ENCODE data around the gene TMEM53. TPM values are rescaled to one million over a fixed set of nuclear protein-coding genes. Genes with fewer than 3 reads are reported as not detected.

The TMEM53 gene
- total RNA-seq, 5 donors from 2014 or later (not counting 1 experiment from before 2014, with no cell fraction given): 1.1 to 2.8 (median 2.2) TPM

GRCh38 chr1:44646261-44647110 is 27.8 kb downstream of the TMEM53 start:
- no peaks in the 10 kb centered on the region for H3K9me3 Mint-ChIP-seq
- H3K4me1 ChIP-seq (ENCODE audit: control insufficient read depth in 1 of 2, extremely low read depth in 1 of 2, insufficient read depth in 2 of 2, low read length in 2 of 2): no peaks in the 10 kb centered on the region
- peaks cover 34 to 93% of the 10 kb centered on the region in 2 donors for H3K36me3 ChIP-seq (ENCODE audit: control insufficient read depth in 2 of 2, extremely low read depth in 1 of 2, insufficient read depth in 1 of 2, low read length in 1 of 2)
- WGBS (ENCODE audit: insufficient coverage): 92% methylated on average over 8 of the region's 28 CpGs
- DNase-seq: no peak
- H3K27ac Mint-ChIP-seq: no peak overlapping the region
- H3K27ac ChIP-seq (ENCODE audit: low read length): no peak overlapping the region
- no peak for ATAC-seq (replicated peaks in 1 of 4)
- POLR2A ChIA-PET: no interaction called here
- no peak overlapping the region for H3K4me3 Mint-ChIP-seq
- CTCF ChIA-PET: interaction anchor here in 1 of 2 donors (0.6 kb wide), 1 partner anchor 1269 kb away, joined by 3 read pairs; no protein-coding TSS in a partner anchor
- H3K27me3 Mint-ChIP-seq: no peaks in the 10 kb centered on the region
- H3K4me3 ChIP-seq (ENCODE audit: control insufficient read depth in 1 of 2, extremely low read depth in 1 of 2, low read length in 1 of 2): no peak overlapping the region
- peaks cover 0 to 21% (median 4%) of the 10 kb centered on the region in 3 donors for H3K4me1 Mint-ChIP-seq
- no peaks in the 10 kb centered on the region for H3K27me3 ChIP-seq (replicated peaks in 1 of 2; ENCODE audit: control insufficient read depth in 2 of 2, extremely low read depth in 1 of 2, insufficient read depth in 2 of 2, low read length in 1 of 2)
- peaks cover 48% of the 10 kb centered on the region for H3K36me3 Mint-ChIP-seq
- no peaks in the 10 kb centered on the region for H3K9me3 ChIP-seq

- POLR2A ChIA-PET: no interaction called here
These were observed 28.6 kb downstream of the TMEM53 start for GRCh38 chr1:44645476-44646244.

GRCh38 chr1:44644806-44645205 is 29.5 kb downstream of the TMEM53 start:
- H3K4me1 Mint-ChIP-seq: peaks cover 0 to 21% (median 4%) of the 10 kb centered on the region in 3 donors
- H3K4me3 ChIP-seq (ENCODE audit: control insufficient read depth in 1 of 2, extremely low read depth in 1 of 2, low read length in 1 of 2): no peak overlapping the region
- peaks cover 42% of the 10 kb centered on the region for H3K36me3 Mint-ChIP-seq
- H3K9me3 ChIP-seq: no peaks in the 10 kb centered on the region
- 95% methylated on average over 3 of the region's 7 CpGs for WGBS (ENCODE audit: insufficient coverage)
- POLR2A ChIA-PET: interaction anchor here in 1 of 2 donors (0.6 kb wide), 1 partner anchor 366 kb away, joined by 3 read pairs; no protein-coding TSS in a partner anchor
- H3K27ac Mint-ChIP-seq: peak overlapping the region in 1 of 2 donors; percentile 11
- H3K27me3 ChIP-seq (replicated peaks in 1 of 2; ENCODE audit: control insufficient read depth in 2 of 2, extremely low read depth in 1 of 2, insufficient read depth in 2 of 2, low read length in 1 of 2): no peaks in the 10 kb centered on the region
- no peak for DNase-seq
- H3K4me3 Mint-ChIP-seq: no peak overlapping the region
- H3K9me3 Mint-ChIP-seq: no peaks in the 10 kb centered on the region
- CTCF ChIA-PET: no interaction called here
- H3K27me3 Mint-ChIP-seq: no peaks in the 10 kb centered on the region
- peaks cover 30 to 99% of the 10 kb centered on the region in 2 donors for H3K36me3 ChIP-seq (ENCODE audit: control insufficient read depth in 2 of 2, extremely low read depth in 1 of 2, insufficient read depth in 1 of 2, low read length in 1 of 2)
- ATAC-seq (replicated peaks in 1 of 4): no peak
- H3K27ac ChIP-seq (ENCODE audit: low read length): no peak overlapping the region
- H3K4me1 ChIP-seq (ENCODE audit: control insufficient read depth in 1 of 2, extremely low read depth in 1 of 2, insufficient read depth in 2 of 2, low read length in 2 of 2): no peaks in the 10 kb centered on the region

More at GRCh38 chr1:44645476-44646244, 28.6 kb downstream of the TMEM53 start:
- Histone ChIP-seq H3K4me3 (ENCODE audit: control insufficient read depth in 1 of 2, extremely low read depth in 1 of 2, low read length in 1 of 2) (no peak overlapping the region), H3K4me1 (ENCODE audit: control insufficient read depth in 1 of 2, extremely low read depth in 1 of 2, insufficient read depth in 2 of 2, low read length in 2 of 2) (no peaks in the 10 kb centered on the region), H3K27ac (ENCODE audit: low read length) (no peak overlapping the region), H3K36me3 (ENCODE audit: control insufficient read depth in 2 of 2, extremely low read depth in 1 of 2, insufficient read depth in 1 of 2, low read length in 1 of 2) (peaks cover 36 to 100% of the 10 kb centered on the region in 2 donors), H3K9me3 (no peaks in the 10 kb centered on the region), H3K27me3 (replicated peaks in 1 of 2; ENCODE audit: control insufficient read depth in 2 of 2, extremely low read depth in 1 of 2, insufficient read depth in 2 of 2, low read length in 1 of 2) (no peaks in the 10 kb centered on the region)
- Mint-ChIP-seq H3K27me3 (no peaks in the 10 kb centered on the region), H3K4me3 (no peak overlapping the region), H3K27ac (no peak overlapping the region), H3K36me3 (peaks cover 44% of the 10 kb centered on the region), H3K4me1 (peaks cover 0 to 21% (median 4%) of the 10 kb centered on the region in 3 donors), H3K9me3 (no peaks in the 10 kb centered on the region)
- CTCF ChIA-PET: no interaction called here
- ATAC-seq (replicated peaks in 1 of 4) (no peak), DNase-seq (no peak)
- WGBS (ENCODE audit: insufficient coverage): 94% methylated on average over 16 of the region's 18 CpGs

GRCh38 chr1:44643721-44644334 is 30.5 kb downstream of the TMEM53 start:
- DNase-seq (no peak), ATAC-seq (replicated peaks in 1 of 4) (no peak)
- Mint-ChIP-seq H3K4me3 (no peak overlapping the region), H3K27ac (no peak overlapping the region), H3K9me3 (no peaks in the 10 kb centered on the region), H3K4me1 (peaks cover 0 to 19% (median 6%) of the 10 kb centered on the region in 3 donors), H3K27me3 (no peaks in the 10 kb centered on the region), H3K36me3 (peaks cover 41% of the 10 kb centered on the region)
- WGBS (ENCODE audit: insufficient coverage): 97% methylated on average over 3 of the region's 9 CpGs
- Histone ChIP-seq H3K36me3 (ENCODE audit: control insufficient read depth in 2 of 2, extremely low read depth in 1 of 2, insufficient read depth in 1 of 2, low read length in 1 of 2) (peaks cover 32 to 98% of the 10 kb centered on the region in 2 donors), H3K4me1 (ENCODE audit: control insufficient read depth in 1 of 2, extremely low read depth in 1 of 2, insufficient read depth in 2 of 2, low read length in 2 of 2) (no peaks in the 10 kb centered on the region), H3K27me3 (replicated peaks in 1 of 2; ENCODE audit: control insufficient read depth in 2 of 2, extremely low read depth in 1 of 2, insufficient read depth in 2 of 2, low read length in 1 of 2) (no peaks in the 10 kb centered on the region), H3K9me3 (no peaks in the 10 kb centered on the region), H3K27ac (ENCODE audit: low read length) (no peak overlapping the region), H3K4me3 (ENCODE audit: control insufficient read depth in 1 of 2, extremely low read depth in 1 of 2, low read length in 1 of 2) (no peak overlapping the region)
- ChIA-PET POLR2A (no interaction called here), CTCF (no interaction called here)

GRCh38 chr1:44642925-44643324 is 31.4 kb downstream of the TMEM53 start:
- H3K4me1 Mint-ChIP-seq: peaks cover 0 to 14% (median 6%) of the 10 kb centered on the region in 3 donors
- H3K36me3 Mint-ChIP-seq: peaks cover 38% of the 10 kb centered on the region
- WGBS (ENCODE audit: insufficient coverage): 96% methylated on average over 3 of the region's 3 CpGs
- H3K27me3 Mint-ChIP-seq: no peaks in the 10 kb centered on the region
- ChIA-PET CTCF (interaction anchor here in 1 of 2 donors (0.6 kb wide), 1 partner anchor 73 kb away, joined by 4 read pairs; no protein-coding TSS in a partner anchor), POLR2A (no interaction called here)
- Histone ChIP-seq H3K4me3 (ENCODE audit: control insufficient read depth in 1 of 2, extremely low read depth in 1 of 2, low read length in 1 of 2) (no peak overlapping the region), H3K36me3 (ENCODE audit: control insufficient read depth in 2 of 2, extremely low read depth in 1 of 2, insufficient read depth in 1 of 2, low read length in 1 of 2) (peaks cover 31 to 98% of the 10 kb centered on the region in 2 donors), H3K9me3 (no peaks in the 10 kb centered on the region), H3K4me1 (ENCODE audit: control insufficient read depth in 1 of 2, extremely low read depth in 1 of 2, insufficient read depth in 2 of 2, low read length in 2 of 2) (peaks cover 0 to 2% of the 10 kb centered on the region in 2 experiments), H3K27ac (ENCODE audit: low read length) (no peak overlapping the region), H3K27me3 (replicated peaks in 1 of 2; ENCODE audit: control insufficient read depth in 2 of 2, extremely low read depth in 1 of 2, insufficient read depth in 2 of 2, low read length in 1 of 2) (no peaks in the 10 kb centered on the region)
- no peak for ATAC-seq (replicated peaks in 1 of 4)
- H3K9me3 Mint-ChIP-seq: no peaks in the 10 kb centered on the region
- H3K27ac Mint-ChIP-seq: peak overlapping the region in 1 of 2 donors; percentile 2
- no peak for DNase-seq
- H3K4me3 Mint-ChIP-seq: no peak overlapping the region

- peaks cover 0 to 2% of the 10 kb centered on the region in 2 experiments for H3K4me1 ChIP-seq (ENCODE audit: control insufficient read depth in 1 of 2, extremely low read depth in 1 of 2, insufficient read depth in 2 of 2, low read length in 2 of 2)
- H3K27ac ChIP-seq (ENCODE audit: low read length): no peak overlapping the region
- peaks cover 37% of the 10 kb centered on the region for H3K36me3 Mint-ChIP-seq
- no peaks in the 10 kb centered on the region for H3K9me3 ChIP-seq
- no peak overlapping the region for H3K4me3 ChIP-seq (ENCODE audit: control insufficient read depth in 1 of 2, extremely low read depth in 1 of 2, low read length in 1 of 2)
- DNase-seq (no peak), ATAC-seq (replicated peaks in 1 of 4) (no peak)
- H3K27me3 Mint-ChIP-seq: no peaks in the 10 kb centered on the region
- no peak overlapping the region for H3K4me3 Mint-ChIP-seq
- no peaks in the 10 kb centered on the region for H3K27me3 ChIP-seq (replicated peaks in 1 of 2; ENCODE audit: control insufficient read depth in 2 of 2, extremely low read depth in 1 of 2, insufficient read depth in 2 of 2, low read length in 1 of 2)
- no peaks in the 10 kb centered on the region for H3K9me3 Mint-ChIP-seq
- peaks cover 2 to 14% (median 6%) of the 10 kb centered on the region in 3 donors for H3K4me1 Mint-ChIP-seq
- POLR2A ChIA-PET: no interaction called here
- H3K36me3 ChIP-seq (ENCODE audit: control insufficient read depth in 2 of 2, extremely low read depth in 1 of 2, insufficient read depth in 1 of 2, low read length in 1 of 2): peaks cover 28 to 98% of the 10 kb centered on the region in 2 donors
- no peak overlapping the region for H3K27ac Mint-ChIP-seq
- WGBS (ENCODE audit: insufficient coverage): 100% methylated on average over 2 of the region's 2 CpGs
- CTCF ChIA-PET: interaction anchor here in 1 of 2 donors (0.6 kb wide), 1 partner anchor 73 kb away, joined by 4 read pairs; no protein-coding TSS in a partner anchor
These were observed 32.0 kb downstream of the TMEM53 start for GRCh38 chr1:44642255-44642654.

Data from T-cell (primary cell).